Measurements from ENCODE around the gene PRRX2.
A peak's percentile ranks its signal among the peaks of the same experiment; 100 is the strongest.

The PRRX2 gene

GRCh38 chr9:129640871-129641749, 24.3 kb upstream of the PRRX2 start (continued):
- TF ChIP-seq PATZ1 (CRISPR knock-in tag; IDR thresholded peaks at IDR 0.05; ENCODE audit: borderline replicate concordance) = no peak
- no peak for TF ChIP-seq RARB (CRISPR knock-in tag; IDR thresholded peaks at IDR 0.05)

- ATAC-seq = peak; percentile 89
- TF ChIP-seq TSHZ2 (CRISPR knock-in tag; IDR thresholded peaks at IDR 0.05) = peak; percentile 47; the same call in 1 of the 2 replicates
- no peak for TF ChIP-seq TOX (CRISPR knock-in tag; IDR thresholded peaks at IDR 0.05; ENCODE audit: borderline replicate concordance)
These were observed 23.5 kb upstream of the PRRX2 start, which contains the start of gene ASB6 for GRCh38 chr9:129641750-129642585. ASB6 (minus strand) TSS chr9:129642151; CDS start chr9:129641999, 152 bp downstream.

- no peak for ATAC-seq
- TF ChIP-seq TOX (CRISPR knock-in tag; IDR thresholded peaks at IDR 0.05; ENCODE audit: borderline replicate concordance) (no peak), TSHZ2 (CRISPR knock-in tag; IDR thresholded peaks at IDR 0.05) (no peak), POU6F1 (CRISPR knock-in tag; IDR thresholded peaks at IDR 0.05; ENCODE audit: borderline replicate concordance, low read depth) (no peak), ARNTL (CRISPR knock-in tag; IDR thresholded peaks at IDR 0.05; ENCODE audit: borderline replicate concordance, low read depth) (no peak), CSDC2 (CRISPR knock-in tag; IDR thresholded peaks at IDR 0.05) (no peak), RARB (CRISPR knock-in tag; IDR thresholded peaks at IDR 0.05) (no peak), GLIS3 (CRISPR knock-in tag; IDR thresholded peaks at IDR 0.05) (no peak), ZNF70 (CRISPR knock-in tag; IDR thresholded peaks at IDR 0.05) (no peak), ZC3H10 (CRISPR knock-in tag; IDR thresholded peaks at IDR 0.05) (no peak), CSRNP3 (CRISPR knock-in tag; IDR thresholded peaks at IDR 0.05) (no peak), ZNF565 (CRISPR knock-in tag; conservative IDR thresholded peaks at IDR 0.05; ENCODE audit: low read depth) (no peak), CREB5 (CRISPR knock-in tag; IDR thresholded peaks at IDR 0.05; ENCODE audit: low read depth) (no peak), PATZ1 (CRISPR knock-in tag; IDR thresholded peaks at IDR 0.05; ENCODE audit: borderline replicate concordance) (no peak), PPARA (CRISPR knock-in tag; IDR thresholded peaks at IDR 0.05; ENCODE audit: borderline replicate concordance) (no peak), ISL1 (CRISPR knock-in tag; IDR thresholded peaks at IDR 0.05) (no peak), BACH2 (CRISPR knock-in tag; IDR thresholded peaks at IDR 0.05; ENCODE audit: borderline replicate concordance) (no peak), OSR1 (CRISPR knock-in tag; IDR thresholded peaks at IDR 0.05) (no peak), ZFP30 (CRISPR knock-in tag; IDR thresholded peaks at IDR 0.05) (no peak), ZNF8 (CRISPR knock-in tag; IDR thresholded peaks at IDR 0.05) (no peak)
These were observed 21.7 kb upstream of the PRRX2 start for GRCh38 chr9:129643706-129644105.
